OCI-LY7 (cell line): ENCODE data around the gene CTSC.

Source experiments
- EZH2phosphoT487 ChIP-seq: fragments of 200-600 bp; sonication (generic); IDR thresholded peaks from 2 replicates; pipeline ENCODE4 v1.6.1; 2018; ENCODE audit warnings: low read depth, borderline replicate concordance, mild to moderate bottlenecking, mixed run types, antibody characterized with exemption, low read length, moderate library complexity, mixed read lengths
- TF ChIP-seq, protein P1 (sequence below): fragments of 200-600 bp; sonication (generic); conservative IDR thresholded peaks from 2 replicates; pipeline ENCODE4 v1.5.1; 2014; ENCODE audit warnings: mild to moderate bottlenecking, antibody characterized with exemption, low read length, moderate library complexity, mixed read lengths

DNA sequence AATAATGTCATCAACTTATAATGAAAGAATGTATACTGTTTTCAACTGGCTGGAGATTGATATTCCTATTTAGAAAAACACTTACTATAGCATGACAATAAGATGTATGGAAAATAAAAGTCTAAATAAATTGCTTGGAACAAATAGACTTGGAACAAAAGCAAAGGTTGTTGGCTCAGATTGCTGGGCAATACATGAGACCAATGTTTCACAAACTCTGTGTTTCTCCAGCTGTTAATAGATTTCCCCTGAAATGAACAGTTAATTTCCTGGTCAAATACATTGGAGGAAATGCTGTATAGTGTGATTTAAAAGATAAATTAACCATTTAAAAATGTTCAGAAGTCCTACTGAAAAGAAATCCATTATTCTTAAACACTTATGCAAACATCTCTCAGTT, 40.1 kb upstream of the CTSC start:
- TF ChIP-seq, protein P1, sequence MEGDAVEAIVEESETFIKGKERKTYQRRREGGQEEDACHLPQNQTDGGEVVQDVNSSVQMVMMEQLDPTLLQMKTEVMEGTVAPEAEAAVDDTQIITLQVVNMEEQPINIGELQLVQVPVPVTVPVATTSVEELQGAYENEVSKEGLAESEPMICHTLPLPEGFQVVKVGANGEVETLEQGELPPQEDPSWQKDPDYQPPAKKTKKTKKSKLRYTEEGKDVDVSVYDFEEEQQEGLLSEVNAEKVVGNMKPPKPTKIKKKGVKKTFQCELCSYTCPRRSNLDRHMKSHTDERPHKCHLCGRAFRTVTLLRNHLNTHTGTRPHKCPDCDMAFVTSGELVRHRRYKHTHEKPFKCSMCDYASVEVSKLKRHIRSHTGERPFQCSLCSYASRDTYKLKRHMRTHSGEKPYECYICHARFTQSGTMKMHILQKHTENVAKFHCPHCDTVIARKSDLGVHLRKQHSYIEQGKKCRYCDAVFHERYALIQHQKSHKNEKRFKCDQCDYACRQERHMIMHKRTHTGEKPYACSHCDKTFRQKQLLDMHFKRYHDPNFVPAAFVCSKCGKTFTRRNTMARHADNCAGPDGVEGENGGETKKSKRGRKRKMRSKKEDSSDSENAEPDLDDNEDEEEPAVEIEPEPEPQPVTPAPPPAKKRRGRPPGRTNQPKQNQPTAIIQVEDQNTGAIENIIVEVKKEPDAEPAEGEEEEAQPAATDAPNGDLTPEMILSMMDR: no peak
- TF ChIP-seq EZH2phosphoT487: no peak
